H4 (cell line): ENCODE data around the gene FASTK. TPM values are rescaled to one million over a fixed set of nuclear protein-coding genes. Genes with fewer than 3 reads are reported as not detected.
"Not testable (repeated sequence)": the region's sequence is repeated elsewhere in the genome, so short reads cannot be mapped to it uniquely, and the experiment has no call there.

Experiments used
- DNase-seq: peaks from one replicate; pipeline ENCODE4 v3.0.0-alpha.2; 2015; ENCODE audit warnings: low spot score
- total RNA-seq: library from RNA; depleted of rRNA; stranded (reverse); fragments of >200 nt; shearing (Covaris generic); gene quantifications from 2 replicates; pipeline ENCODE4 v1.2.3, GENCODE V29; 2014; rRNA removed

The FASTK gene
- total RNA-seq, 1 experiment from 2014 or later: 70.0 TPM

DNA sequence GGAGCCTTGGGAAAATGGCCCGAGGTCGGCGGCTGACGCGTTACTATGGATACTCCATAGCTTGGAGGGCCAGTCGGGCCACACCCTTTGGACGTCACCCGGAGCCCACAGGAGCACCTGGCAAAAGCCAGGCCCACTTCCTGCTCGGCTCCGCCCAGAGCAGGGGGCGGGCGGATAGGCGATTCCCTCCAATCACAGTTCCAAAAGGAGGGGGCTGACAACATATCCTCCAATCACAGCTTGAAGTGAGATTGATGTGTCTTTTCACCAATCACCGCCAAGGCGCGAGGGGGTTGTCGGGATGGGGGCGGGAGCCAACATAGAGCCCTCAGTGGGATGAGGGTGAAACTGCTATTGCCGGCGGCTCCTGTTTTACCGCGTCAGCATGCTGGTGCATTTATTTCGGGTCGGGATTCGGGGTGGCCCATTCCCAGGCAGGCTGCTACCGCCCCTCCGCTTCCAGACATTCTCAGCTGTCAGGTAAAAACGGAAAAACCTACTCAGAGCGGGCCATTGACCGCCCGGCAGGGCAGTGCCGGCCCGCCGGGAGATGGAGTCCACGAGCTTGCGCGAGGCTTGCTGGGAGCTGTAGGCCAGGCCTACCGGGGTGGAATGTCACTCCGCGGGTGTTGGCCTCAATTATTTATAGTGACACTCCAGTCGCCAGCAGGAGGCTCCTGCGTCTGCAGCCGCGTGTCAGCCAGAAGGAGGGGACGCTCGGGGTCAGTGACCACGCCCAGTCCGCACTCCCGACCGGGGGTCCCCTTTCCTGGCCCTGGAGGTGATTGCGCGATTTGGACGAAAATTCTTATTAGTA lies 52.3 kb downstream of the FASTK start, which contains the start of gene ABCB8:
ABCB8 (plus strand) TSS at position 320 of the 817 bp plus-strand sequence; CDS start at position 386, 66 bp downstream.
- DNase-seq: peak; percentile 99

DNA sequence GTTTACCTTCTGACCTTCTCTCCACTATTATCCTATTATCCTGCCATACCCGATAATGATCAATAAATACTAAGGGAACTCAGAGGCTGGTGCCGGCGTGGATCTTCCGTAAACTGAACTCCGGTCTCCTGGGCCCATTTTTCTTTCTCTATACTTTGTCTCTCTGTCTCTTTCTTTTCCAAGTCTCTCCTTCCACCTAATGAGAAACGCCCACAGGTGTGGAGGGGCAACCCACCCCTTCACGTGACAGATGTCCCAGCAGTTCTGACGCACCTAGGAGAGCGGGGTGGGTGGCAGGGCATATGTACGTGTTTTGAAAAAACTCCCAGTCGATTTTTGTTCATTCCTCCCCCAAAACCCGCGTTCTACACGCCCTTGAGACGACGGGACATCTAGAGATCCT lies 52.9 kb downstream of the FASTK start:
- DNase-seq: not testable (repeated sequence)

DNA sequence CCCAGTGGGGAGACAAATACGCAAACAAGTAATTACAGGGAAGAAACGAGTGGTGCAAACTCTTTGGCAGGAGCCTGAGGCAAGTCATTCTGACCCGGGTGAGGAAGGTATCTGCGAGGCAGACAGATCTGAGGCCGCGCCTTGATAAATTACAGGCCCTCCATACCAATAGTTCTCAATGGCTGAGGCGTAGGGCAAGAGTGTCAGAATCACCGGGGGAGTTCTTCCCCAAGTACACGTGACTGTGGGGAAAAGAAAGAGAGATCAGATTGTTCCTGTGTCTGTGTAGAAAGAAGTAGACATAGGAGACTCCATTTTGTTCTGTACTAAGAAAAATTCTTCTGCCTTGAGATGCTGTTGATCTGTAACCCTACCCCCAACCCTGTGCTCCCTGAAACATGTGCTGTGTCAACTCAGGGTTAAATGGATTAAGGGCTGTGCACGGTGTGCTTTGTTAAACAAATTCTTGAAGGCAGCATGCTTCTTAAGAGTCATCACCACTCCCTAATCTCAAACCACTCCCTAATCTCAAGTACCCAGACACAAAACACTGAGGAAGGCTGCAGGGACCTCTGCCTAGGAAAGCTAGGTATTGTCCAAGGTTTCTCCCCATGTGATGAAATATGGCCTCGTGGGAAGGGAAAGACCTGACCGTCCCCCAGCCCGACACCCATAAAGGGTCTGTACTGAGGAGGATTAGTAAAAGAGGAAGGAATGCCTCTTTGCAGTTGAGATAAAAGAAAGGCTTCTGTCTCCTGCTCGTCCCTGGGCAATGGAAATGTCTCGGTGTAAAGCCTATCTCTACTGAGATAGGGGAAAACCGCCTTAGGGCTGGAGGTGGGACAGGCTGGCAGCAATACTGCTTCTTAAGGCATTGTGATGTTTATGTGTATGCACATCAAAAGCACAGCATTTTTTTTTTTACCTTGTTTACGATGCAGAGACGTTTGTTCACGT lies 53.6 kb downstream of the FASTK start:
- not testable (repeated sequence) for DNase-seq

Other genes with a start within 250 kb of the FASTK start
- 0.31 TPM in 1 of 2 replicates, not detected in the other for gene AOC1, start 228.3 kb downstream of the FASTK start, total RNA-seq
- 0.58 and 0.84 TPM in 2 replicates for gene KCNH2, start 102.5 kb downstream of the FASTK start, total RNA-seq
- gene NOS3, start 89.8 kb downstream of the FASTK start, total RNA-seq: 0.29 and 0.60 TPM in 2 replicates
- 0.17 TPM in 1 of 2 replicates, not detected in the other for gene ATG9B, start 56.3 kb downstream of the FASTK start, total RNA-seq
- 25.2 and 26.5 TPM in 2 replicates for gene ABCB8, start 52.4 kb downstream of the FASTK start, total RNA-seq
- 0.10 TPM in 1 of 2 replicates, not detected in the other for gene ASIC3, start 32.3 kb downstream of the FASTK start, total RNA-seq
- gene CDK5, start 22.9 kb downstream of the FASTK start, total RNA-seq: 43.8 and 46.0 TPM in 2 replicates
- gene SLC4A2, start 21.2 kb downstream of the FASTK start, total RNA-seq: 61.6 and 82.9 TPM in 2 replicates
- 37.1 and 37.3 TPM in 2 replicates for gene TMUB1, start 2.7 kb upstream of the FASTK start, total RNA-seq
- gene AGAP3, start 5.7 kb upstream of the FASTK start, total RNA-seq: 26.1 and 36.6 TPM in 2 replicates
- not detected in 2 replicates for gene GBX1, start 86.9 kb upstream of the FASTK start, total RNA-seq
- gene ASB10, start 106.4 kb upstream of the FASTK start, total RNA-seq: not detected in 2 replicates
- gene H2BK1, start 129.7 kb upstream of the FASTK start, total RNA-seq: 0.64 TPM in 1 of 2 replicates, not detected in the other
- gene ABCF2, start 146.4 kb upstream of the FASTK start, total RNA-seq: 88.1 and 92.4 TPM in 2 replicates
- gene CHPF2, start 151.7 kb upstream of the FASTK start, total RNA-seq: 26.0 and 32.9 TPM in 2 replicates
- 35.5 and 35.9 TPM in 2 replicates for gene SMARCD3, start 167.9 kb upstream of the FASTK start, total RNA-seq